H1 (cell line): Measurements from ENCODE around the gene SHROOM2. TPM values are rescaled to one million over a fixed set of nuclear protein-coding genes. Genes with fewer than 3 reads are reported as not detected.

Experiments
- CTCF ChIA-PET: fragments of 300-600 bp; sonication (Branson Sonifier 250); formaldehyde crosslinking; loops from one replicate; lab custom pipeline; 2021; ENCODE audit not compliant: partially characterized antibody; lab: Charles Lee
- POLR2A ChIA-PET: fragments of 300-600 bp; sonication (Branson Sonifier 250); formaldehyde crosslinking; loops from one replicate; lab custom pipeline; 2021; ENCODE audit warnings: inconsistent platforms; ENCODE audit not compliant: partially characterized antibody; lab: Charles Lee
- DNase-seq, 2 experiments: peaks; one replicate each; pipeline versions ENCODE4 v3.0.0 to v3.0.0-alpha.2; 2010 to 2022; ENCODE audit warnings: low spot score in 2 of 2, low read depth in 1 of 2, mixed read lengths in 1 of 2
- FAIRE-seq: peaks from 2 replicates; lab custom pipeline; 2011; peaks lifted over from hg19 to GRCh38; lab: Jason Lieb, UNC
- H2AFZ ChIP-seq: 2 replicates; pipeline ENCODE4 v1.8.1; 2012; ENCODE audit warnings: low read length, inconsistent platforms
- H2AK5ac ChIP-seq: 2 replicates; pipeline ENCODE4 v1.6.1; 2013; ENCODE audit warnings: low read depth, low read length
- H2BK120ac ChIP-seq: replicated peaks from 2 replicates; pipeline ENCODE3; 2013; ENCODE audit warnings: low read depth, low read length, inconsistent platforms
- H2BK12ac ChIP-seq: 2 replicates; pipeline ENCODE4 v1.6.1; 2013; ENCODE audit warnings: low read depth, low read length
- H2BK15ac ChIP-seq: 2 replicates; pipeline ENCODE4 v1.6.1; 2013; ENCODE audit warnings: low read length
- H2BK20ac ChIP-seq: 2 replicates; pipeline ENCODE4 v1.6.1; 2013; ENCODE audit warnings: low read length
- H2BK5ac ChIP-seq: 2 replicates; pipeline ENCODE4 v1.6.1; 2013; ENCODE audit warnings: low read depth, low read length
- H3K14ac ChIP-seq: 2 replicates; pipeline ENCODE4 v1.6.1; 2013; ENCODE audit warnings: inconsistent platforms; ENCODE audit not compliant: insufficient read length
- H3K18ac ChIP-seq: 2 replicates; pipeline ENCODE4 v1.6.1; 2013; ENCODE audit warnings: low read length; ENCODE audit errors: extremely low read depth
- H3K23ac ChIP-seq: 2 replicates; pipeline ENCODE4 v1.6.1; 2013; ENCODE audit warnings: inconsistent platforms; ENCODE audit not compliant: insufficient read length
- H3K23me2 ChIP-seq: 2 replicates; pipeline ENCODE4 v1.6.1; 2013; ENCODE audit warnings: low read depth, low read length
- H3K27ac ChIP-seq: 2 replicates; pipeline ENCODE4 v1.6.1; 2011; ENCODE audit warnings: low read depth, low read length, inconsistent platforms
- H3K27me3 ChIP-seq, 4 experiments: replicated peaks in 1 of 4; 1 replicate in 1 of 4; 2 replicates in 3 of 4; pipeline versions ENCODE4 v1.6.1 to v1.8.1; 2011 to 2013; ENCODE audit warnings: low read length in 3 of 4, mild to moderate bottlenecking in 3 of 4, inconsistent platforms in 2 of 4, mixed read lengths in 2 of 4, moderate library complexity in 1 of 4; ENCODE audit not compliant: control insufficient read depth in 3 of 4, insufficient read depth in 3 of 4; ENCODE audit errors: extremely low read depth in 1 of 4
- H3K36me3 ChIP-seq, 4 experiments: 2 replicates each; pipeline versions ENCODE4 v1.6.1 to v1.8.1; 2011 to 2013; ENCODE audit warnings: mild to moderate bottlenecking in 4 of 4, low read length in 3 of 4, moderate library complexity in 2 of 4, control low read depth in 1 of 4, inconsistent platforms in 1 of 4; ENCODE audit not compliant: insufficient read depth in 4 of 4, control insufficient read depth in 2 of 4
- H3K4ac ChIP-seq: replicated peaks from 2 replicates; pipeline ENCODE3; 2013; ENCODE audit warnings: low read length, low read depth, mixed read lengths, inconsistent platforms; ENCODE audit not compliant: insufficient read length
- H3K4me1 ChIP-seq, 4 experiments: replicated peaks in 1 of 4; 1 replicate in 1 of 4; 2 replicates in 3 of 4; pipeline versions ENCODE4 v1.6.1 to v1.8.1; 2011 to 2013; ENCODE audit warnings: low read length in 3 of 4, inconsistent platforms in 2 of 4, mixed read lengths in 1 of 4; ENCODE audit not compliant: insufficient read depth in 4 of 4, control insufficient read depth in 3 of 4
- H3K4me2 ChIP-seq, 2 experiments: 2 replicates each; pipeline versions ENCODE4 v1.6.1 to v1.8.1; 2011 to 2013; ENCODE audit warnings: low read depth in 2 of 2, low read length in 2 of 2, control low read depth in 1 of 2, inconsistent platforms in 1 of 2, mild to moderate bottlenecking in 1 of 2; ENCODE audit not compliant: insufficient read depth in 1 of 2
- H3K4me3 ChIP-seq, 4 experiments: fragments of 200-600, 300-600 bp in 1 of 4; sonication (generic), shearing (Covaris generic), sonication (Bioruptor Twin) in 1 of 4; 2 replicates each; pipeline versions ENCODE4 v1.5.1 to v1.8.1; 2011 to 2016; ENCODE audit warnings: low read length in 4 of 4, low read depth in 3 of 4, control low read depth in 2 of 4, inconsistent platforms in 2 of 4, mild to moderate bottlenecking in 2 of 4, mixed read lengths in 1 of 4, moderate library complexity in 1 of 4; ENCODE audit not compliant: insufficient read depth in 2 of 4; ENCODE audit errors: extremely low read depth in 1 of 4
- H3K56ac ChIP-seq: replicated peaks from 2 replicates; pipeline ENCODE3; 2013; ENCODE audit warnings: low read depth, mild to moderate bottlenecking, mixed read lengths, low read length, inconsistent platforms; ENCODE audit not compliant: insufficient read length
- H3K79me1 ChIP-seq: 2 replicates; pipeline ENCODE4 v1.6.1; 2013; ENCODE audit warnings: low read depth, low read length, control low read depth
- H3K79me2 ChIP-seq, 2 experiments: 2 replicates each; pipeline versions ENCODE4 v1.6.1 to v1.8.1; 2012 to 2013; ENCODE audit warnings: low read length in 2 of 2, mild to moderate bottlenecking in 2 of 2, inconsistent platforms in 1 of 2; ENCODE audit not compliant: insufficient read depth in 2 of 2, control insufficient read depth in 1 of 2
- H3K9ac ChIP-seq, 4 experiments: replicated peaks in 1 of 4; 1 replicate in 1 of 4; 2 replicates in 3 of 4; pipeline versions ENCODE4 v1.6.1 to v1.8.1; 2011 to 2013; ENCODE audit warnings: low read depth in 3 of 4, low read length in 3 of 4, control low read depth in 2 of 4, mild to moderate bottlenecking in 2 of 4, moderate library complexity in 2 of 4, inconsistent platforms in 1 of 4; ENCODE audit errors: extremely low read depth in 1 of 4
- H3K9me3 ChIP-seq, 2 experiments: 2 replicates each; pipeline versions ENCODE4 v1.6.1 to v1.8.1; 2012 to 2013; ENCODE audit warnings: mild to moderate bottlenecking in 2 of 2, moderate library complexity in 2 of 2, control low read depth in 1 of 2, inconsistent platforms in 1 of 2, low read depth in 1 of 2, low read length in 1 of 2, mixed read lengths in 1 of 2; ENCODE audit not compliant: insufficient read depth in 2 of 2
- H4K20me1 ChIP-seq, 2 experiments: replicated peaks in 1 of 2; 2 replicates each; pipeline versions ENCODE3 to v1.8.1; 2011 to 2013; ENCODE audit warnings: inconsistent platforms in 2 of 2, low read length in 2 of 2, mild to moderate bottlenecking in 1 of 2; ENCODE audit not compliant: insufficient read depth in 2 of 2, control insufficient read depth in 1 of 2
- H4K5ac ChIP-seq: 2 replicates; pipeline ENCODE4 v1.6.1; 2013; ENCODE audit warnings: low read length, low read depth, mixed read lengths, inconsistent platforms; ENCODE audit not compliant: insufficient read length
- H4K8ac ChIP-seq: 2 replicates; pipeline ENCODE4 v1.8.0; 2013; ENCODE audit warnings: mild to moderate bottlenecking, moderate library complexity, low read length, inconsistent platforms; ENCODE audit not compliant: insufficient read depth; ENCODE audit errors: extremely low read depth
- H4K91ac ChIP-seq: replicated peaks from 2 replicates; pipeline ENCODE3; 2013; ENCODE audit warnings: low read length, mixed read lengths, inconsistent platforms; ENCODE audit not compliant: insufficient read length
- ASH2L ChIP-seq: fragments of 200-600, 300-600 bp; sonication (generic); IDR thresholded peaks from one replicate; pipeline ENCODE4 v1.7.1; 2017; ENCODE audit warnings: low read length
- CBX8 ChIP-seq: fragments of 300-800, 300-1000 bp; sonication (generic); IDR thresholded peaks from 2 replicates; pipeline ENCODE4 v1.7.1; 2016; ENCODE audit warnings: low read depth, low read length, borderline replicate concordance
- KDM4A ChIP-seq: IDR thresholded peaks from one replicate; pipeline ENCODE4 v1.7.1; 2012; ENCODE audit warnings: low read depth, mild to moderate bottlenecking, moderate library complexity, low read length, inconsistent platforms; ENCODE audit not compliant: severe bottlenecking
- NANOG ChIP-seq: IDR thresholded peaks from 2 replicates; pipeline ENCODE4 v1.6.1; 2011; ENCODE audit warnings: low read length, low read depth, mild to moderate bottlenecking, inconsistent platforms; ENCODE audit not compliant: insufficient read depth, poor library complexity, severe bottlenecking
- POU5F1 ChIP-seq: IDR thresholded peaks from 2 replicates; pipeline ENCODE4 v1.6.1; 2011; ENCODE audit warnings: low read depth, mild to moderate bottlenecking, low read length, moderate library complexity
- RNF2 ChIP-seq: fragments of 200-900, 300-1000 bp; sonication (generic); IDR thresholded peaks from 2 replicates; pipeline ENCODE4 v1.7.1; 2016; ENCODE audit warnings: borderline replicate concordance, low read depth, mild to moderate bottlenecking, antibody characterized with exemption, low read length; ENCODE audit not compliant: poor library complexity, severe bottlenecking; ENCODE audit errors: missing control alignments
- TAF1 ChIP-seq: IDR thresholded peaks from 2 replicates; pipeline ENCODE4 v1.6.1; 2011; ENCODE audit warnings: mild to moderate bottlenecking, low read depth, low read length
- WGBS, 2 experiments: shearing (Covaris generic) in 1 of 2; methylation state at CpG; one replicate each; pipeline versions ENCODE4 v1.1.6 to v1.1.7; 2013 to 2015; ENCODE audit warnings: low lambda C conversion rate in 2 of 2, mixed read lengths in 2 of 2, inconsistent platforms in 1 of 2, low coverage in 1 of 2, missing lambda C conversion rate in 1 of 2; ENCODE audit not compliant: insufficient replicate concordance in 2 of 2, insufficient coverage in 1 of 2, insufficient read length in 1 of 2; ENCODE audit errors: extremely low coverage in 1 of 2, missing lambda C conversion rate in 1 of 2; 5-methylcytosine and 5-hydroxymethylcytosine counted together
- polyA plus RNA-seq, 7 experiments: library from polyadenylated mRNA; depleted of rRNA in 3 of 7; stranded (reverse) in 5 of 7; unstranded in 2 of 7; fragments of >200 nt in 5 of 7; fragments of 200-250 nt in 2 of 7; gene quantifications; 1 replicate in 5 of 7; 2 replicates in 1 of 7; 4 replicates in 1 of 7; pipeline versions ENCODE4 v1.2.1 to v1.2.3, GENCODE V29; 2011 to 2013; ENCODE audit warnings: missing spikeins in 2 of 7, mixed read lengths in 2 of 7
- total RNA-seq: library from RNA; stranded (reverse); fragmentation: NEBNext Ultra II Directional; extraction: Animal tissue kit (Norgen Biotek cat#: 25700); gene quantifications from 2 replicates; pipeline ENCODE4 v1.2.1, GENCODE V29; 2021
- TF ChIP-seq, protein P1 (sequence below): IDR thresholded peaks from 2 replicates; pipeline ENCODE4 v1.6.1; 2012; ENCODE audit warnings: inconsistent platforms
- TF ChIP-seq, protein P2 (sequence below): IDR thresholded peaks from 2 replicates; pipeline ENCODE4 v1.6.1; 2011; ENCODE audit warnings: low read length, improper control_type of control experiment

SHROOM2 gene
- total and polyA plus RNA-seq, 2 of the 8 experiments (the other 6 are each of a cell fraction or from before 2014, with no cell fraction given) = 3.4 to 14.2 TPM

DNA sequence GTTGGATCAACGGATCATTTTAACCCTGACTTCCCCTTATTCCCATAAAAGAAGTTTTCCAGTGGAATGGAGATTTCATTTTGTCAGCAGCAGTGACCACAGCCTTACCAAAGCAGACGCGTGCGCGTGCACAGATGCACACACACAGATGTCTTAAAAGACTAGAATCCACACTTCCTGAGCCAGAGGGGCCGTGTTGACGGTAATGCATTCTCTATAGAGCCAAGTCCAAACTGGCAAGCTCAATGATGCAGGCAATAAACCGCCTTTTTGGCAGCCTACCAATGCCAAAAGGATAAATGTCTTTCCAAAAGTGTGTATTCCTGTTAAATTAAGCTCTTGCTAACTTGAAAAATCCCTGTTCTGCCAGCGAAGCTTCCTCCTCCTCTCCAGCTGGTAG lies 162.2 kb downstream of the SHROOM2 start:
- H4K8ac ChIP-seq = no peak overlapping the region
- H3K4me2 ChIP-seq = no peak overlapping the region
- H3K79me1 ChIP-seq = no peaks in the 10 kb centered on the region
- no peak overlapping the region for H4K91ac ChIP-seq
- H3K56ac ChIP-seq = no peak overlapping the region
- no peak overlapping the region for H2AFZ ChIP-seq
- H4K5ac ChIP-seq = no peak overlapping the region
- H3K9ac ChIP-seq = no peak overlapping the region
- no peak overlapping the region for H2BK20ac ChIP-seq
- H3K18ac ChIP-seq = no peak overlapping the region
- FAIRE-seq (no peak), DNase-seq (no peak)
- no peak overlapping the region for H3K4me3 ChIP-seq
- H2BK12ac ChIP-seq = no peak overlapping the region
- CTCF ChIA-PET = interaction anchor here (1.1 kb wide), 1 partner anchor 15 kb away, joined by 3 read pairs; no protein-coding TSS in a partner anchor
- 95% methylated on average over 9 of the region's 9 CpGs; no CpG with 5 or more reads in 1 of the 2 experiments for WGBS, 2 experiments
- peaks cover 5 to 9% of the 10 kb centered on the region in 2 experiments; a peak in 2 of 4 replicates for H3K9me3 ChIP-seq
- H3K23ac ChIP-seq = no peak overlapping the region
- no peak for TF ChIP-seq POU5F1
- TF ChIP-seq, protein P1, sequence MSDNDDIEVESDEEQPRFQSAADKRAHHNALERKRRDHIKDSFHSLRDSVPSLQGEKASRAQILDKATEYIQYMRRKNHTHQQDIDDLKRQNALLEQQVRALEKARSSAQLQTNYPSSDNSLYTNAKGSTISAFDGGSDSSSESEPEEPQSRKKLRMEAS = no peak
- no peak for TF ChIP-seq CBX8
- no peak for TF ChIP-seq ASH2L
- no peak for TF ChIP-seq KDM4A
- no peak for TF ChIP-seq NANOG
- TF ChIP-seq TAF1 = no peak
- TF ChIP-seq, protein P2, sequence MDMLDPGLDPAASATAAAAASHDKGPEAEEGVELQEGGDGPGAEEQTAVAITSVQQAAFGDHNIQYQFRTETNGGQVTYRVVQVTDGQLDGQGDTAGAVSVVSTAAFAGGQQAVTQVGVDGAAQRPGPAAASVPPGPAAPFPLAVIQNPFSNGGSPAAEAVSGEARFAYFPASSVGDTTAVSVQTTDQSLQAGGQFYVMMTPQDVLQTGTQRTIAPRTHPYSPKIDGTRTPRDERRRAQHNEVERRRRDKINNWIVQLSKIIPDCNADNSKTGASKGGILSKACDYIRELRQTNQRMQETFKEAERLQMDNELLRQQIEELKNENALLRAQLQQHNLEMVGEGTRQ = no peak
- no peak for TF ChIP-seq RNF2
- no peaks in the 10 kb centered on the region for H3K4me1 ChIP-seq
- no peak overlapping the region for H2BK120ac ChIP-seq
- no peak overlapping the region for H2BK15ac ChIP-seq
- H4K20me1 ChIP-seq = no peaks in the 10 kb centered on the region
- H3K23me2 ChIP-seq = no peaks in the 10 kb centered on the region
- H3K27me3 ChIP-seq = no peaks in the 10 kb centered on the region
- POLR2A ChIA-PET = no interaction called here
- H3K79me2 ChIP-seq = no peaks in the 10 kb centered on the region
- no peak overlapping the region for H3K4ac ChIP-seq
- no peak overlapping the region for H3K14ac ChIP-seq
- peaks cover 2 to 15% (median 5%) of the 10 kb centered on the region in 4 experiments; a peak in 4 of 8 replicates for H3K36me3 ChIP-seq
- H2AK5ac ChIP-seq = no peak overlapping the region
- H2BK5ac ChIP-seq = no peak overlapping the region
- H3K27ac ChIP-seq = no peak overlapping the region
